GM18909 (cell line): ENCODE results near the gene PARVA.

Experiments used
- ATAC-seq: cut with Tn5 transposase; IDR thresholded peaks from one replicate; pipeline ENCODE4 v1.9.1; 2021; ENCODE audit warnings: mild to moderate bottlenecking; ENCODE audit not compliant: unreplicated experiment, poor library complexity

PARVA gene

DNA sequence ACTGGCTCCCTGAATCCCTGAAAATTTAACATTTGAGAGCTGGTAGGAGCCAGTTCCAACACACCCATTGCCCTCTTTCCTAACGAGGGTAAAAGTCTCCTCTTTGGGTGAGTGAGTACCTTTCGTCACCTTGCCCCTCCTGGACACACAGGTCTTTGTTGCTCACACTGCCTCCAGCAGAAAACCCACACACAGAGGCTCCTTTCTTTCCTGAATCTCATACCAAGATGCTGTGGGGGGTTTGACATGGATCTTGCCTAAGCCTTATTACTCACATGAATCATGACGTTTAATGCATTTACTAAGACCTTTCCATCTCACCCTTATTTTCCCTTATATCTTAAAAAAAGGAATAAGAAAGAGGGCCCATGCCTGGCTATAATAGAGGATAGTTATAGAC is 53.0 kb downstream of the PARVA start:
- ATAC-seq: no peak

DNA sequence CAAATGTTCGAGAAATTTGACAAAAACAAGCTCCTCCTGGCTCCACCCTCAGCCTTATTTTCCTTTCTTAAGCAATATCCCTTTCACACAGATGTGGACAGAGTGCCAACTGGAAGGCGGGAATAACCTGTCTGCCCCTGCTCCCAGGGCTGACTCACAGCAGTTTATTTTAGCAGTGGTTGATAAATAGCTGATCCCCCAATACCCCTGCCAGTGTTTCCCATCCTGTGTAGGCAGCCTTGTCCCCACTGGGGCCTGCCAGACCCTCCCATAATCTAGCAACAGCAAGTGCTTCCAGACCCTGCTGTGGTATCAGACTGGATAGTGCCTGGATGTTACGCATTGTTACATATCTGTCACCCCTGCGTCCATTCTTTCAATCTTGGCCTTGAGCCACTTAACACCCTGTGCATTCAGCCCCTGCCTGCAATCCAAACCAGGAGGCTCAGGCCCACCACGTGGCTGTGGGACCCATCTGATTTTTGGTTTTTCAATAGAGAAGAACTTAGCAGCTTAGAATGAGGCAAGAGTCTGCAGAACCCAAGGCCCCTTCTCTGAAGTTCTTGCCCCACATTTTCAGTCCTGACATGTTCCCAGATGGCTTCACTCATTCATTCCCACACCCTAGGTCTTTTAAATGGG is 53.7 kb downstream of the PARVA start:
- ATAC-seq: no peak

DNA sequence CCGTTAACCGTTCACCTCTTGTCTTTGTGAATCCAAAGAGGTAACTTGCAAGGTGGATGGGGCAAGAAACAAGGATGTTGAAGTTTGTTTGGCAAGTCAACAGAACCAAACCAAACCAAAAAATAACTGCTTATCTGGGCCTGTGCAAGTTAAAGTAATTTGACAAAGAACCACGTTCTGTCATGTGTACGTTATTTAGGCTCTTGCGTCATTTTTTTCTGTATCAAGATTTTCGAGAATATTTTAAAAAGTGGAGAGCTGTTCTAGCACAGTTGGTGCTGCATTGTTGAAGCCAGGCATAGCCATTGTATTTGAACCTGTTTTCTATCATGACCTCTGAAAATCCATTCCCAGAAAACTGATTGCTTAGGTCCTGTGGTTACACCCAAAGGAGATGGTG is 55.1 kb downstream of the PARVA start:
- ATAC-seq: no peak

DNA sequence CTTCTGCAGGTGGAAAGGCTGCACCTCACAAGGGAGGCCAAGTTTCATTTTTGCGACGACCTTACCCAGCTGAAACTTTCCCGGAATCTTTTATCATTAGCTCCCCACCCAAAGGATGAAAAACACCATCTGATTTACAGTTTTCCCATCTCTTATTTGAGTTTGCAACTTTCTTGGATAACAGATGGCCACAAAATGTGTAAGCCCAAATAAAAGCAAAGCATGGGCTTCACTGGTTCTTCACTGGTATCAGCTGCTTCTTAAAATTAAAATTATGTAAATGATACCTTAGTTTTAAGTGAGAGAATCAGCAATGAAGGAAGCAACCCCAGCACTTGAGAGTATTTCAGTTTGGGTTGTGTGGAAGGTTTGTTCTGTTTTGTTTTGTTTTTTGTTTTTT is 55.8 kb downstream of the PARVA start:
- ATAC-seq: no peak

DNA sequence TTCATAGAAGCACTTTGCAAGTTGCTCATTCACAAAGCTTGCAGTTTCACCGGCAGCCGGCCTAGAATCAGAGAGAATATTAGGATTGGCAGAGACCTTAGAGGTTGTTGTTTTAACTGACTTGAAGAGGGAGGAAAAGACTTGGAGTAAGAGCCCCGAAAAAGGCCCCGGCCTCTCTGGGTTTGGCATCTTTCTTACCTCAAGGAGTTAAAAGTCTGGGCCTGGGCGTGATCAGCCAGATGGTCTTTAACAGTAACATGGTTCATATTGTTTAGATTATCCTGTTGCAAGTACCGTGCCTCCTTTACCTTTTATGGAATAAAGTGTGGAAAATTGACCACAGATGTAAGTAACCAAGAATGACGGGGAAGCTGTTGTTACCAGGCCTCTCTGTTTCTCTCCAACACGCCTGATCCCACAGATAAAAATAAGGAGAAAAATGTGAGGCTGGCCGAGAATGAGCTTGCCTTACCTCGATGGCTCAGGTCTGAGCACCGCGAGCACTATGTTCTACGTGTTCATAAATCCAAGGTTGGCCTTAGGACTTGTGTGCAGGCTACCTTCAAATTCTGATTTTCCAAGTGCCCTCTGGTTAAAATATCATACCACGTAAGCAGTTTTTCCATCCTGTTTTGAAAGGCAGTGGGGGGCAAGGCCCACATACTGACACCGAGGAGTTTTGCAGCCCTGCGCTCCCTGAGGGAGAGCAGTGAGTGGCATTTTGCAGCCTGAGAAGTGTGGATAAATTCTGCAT is 56.4 kb downstream of the PARVA start:
- no peak for ATAC-seq

DNA sequence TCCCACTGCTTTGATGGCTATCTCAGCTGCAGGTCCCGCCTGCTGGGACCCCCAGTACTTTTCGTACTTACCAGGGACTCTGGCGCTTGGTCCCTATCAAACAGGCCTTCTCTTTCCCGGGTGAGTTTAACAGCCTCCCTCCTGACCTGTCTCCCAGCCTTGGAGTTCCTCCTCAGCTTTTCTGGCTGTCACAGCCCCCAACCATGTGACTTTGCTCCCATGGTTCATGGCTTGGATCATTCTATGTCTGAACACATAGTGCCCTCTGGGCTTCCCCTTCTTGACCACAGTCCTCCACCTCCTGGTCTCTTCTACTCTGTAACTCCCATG is 56.9 kb downstream of the PARVA start:
- ATAC-seq: no peak

DNA sequence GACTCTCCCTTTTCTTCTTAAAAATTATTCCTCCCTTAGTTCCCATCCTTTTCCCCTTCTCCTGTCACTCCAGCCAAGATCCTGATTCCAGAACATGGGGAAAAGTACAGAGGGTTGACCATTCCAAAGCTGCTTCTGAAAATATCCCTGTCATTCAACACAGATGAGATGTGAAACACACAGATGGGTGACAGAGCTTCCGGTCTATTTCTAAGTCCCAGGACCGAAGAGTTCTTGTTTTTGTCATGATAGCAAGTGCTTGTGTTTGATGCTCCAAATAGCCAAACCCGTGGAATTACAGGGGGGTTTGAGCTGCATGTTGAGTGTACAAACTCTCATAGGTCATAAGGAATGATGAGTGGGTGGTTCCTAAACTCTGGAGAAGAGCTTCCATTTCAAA is 57.9 kb downstream of the PARVA start:
- no peak for ATAC-seq

DNA sequence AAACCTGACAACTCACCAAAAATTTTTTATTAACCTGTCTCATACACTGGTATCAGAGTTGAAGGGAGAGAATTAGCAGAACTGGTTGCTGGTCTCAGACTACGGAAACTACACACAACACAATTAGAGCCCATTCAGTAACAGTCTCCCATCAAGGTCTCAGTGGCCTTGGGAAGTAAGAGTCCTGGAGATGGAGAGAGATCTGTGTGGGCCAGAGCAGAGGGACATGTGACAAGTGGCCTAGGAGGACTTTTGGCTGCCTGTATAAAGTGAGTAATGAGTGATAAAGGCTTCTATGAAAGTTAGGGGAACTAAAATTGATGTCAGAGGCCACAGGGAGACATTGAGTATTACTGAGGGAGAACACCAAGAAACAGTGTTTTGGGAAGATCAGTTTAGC is 58.9 kb downstream of the PARVA start:
- no peak for ATAC-seq

DNA sequence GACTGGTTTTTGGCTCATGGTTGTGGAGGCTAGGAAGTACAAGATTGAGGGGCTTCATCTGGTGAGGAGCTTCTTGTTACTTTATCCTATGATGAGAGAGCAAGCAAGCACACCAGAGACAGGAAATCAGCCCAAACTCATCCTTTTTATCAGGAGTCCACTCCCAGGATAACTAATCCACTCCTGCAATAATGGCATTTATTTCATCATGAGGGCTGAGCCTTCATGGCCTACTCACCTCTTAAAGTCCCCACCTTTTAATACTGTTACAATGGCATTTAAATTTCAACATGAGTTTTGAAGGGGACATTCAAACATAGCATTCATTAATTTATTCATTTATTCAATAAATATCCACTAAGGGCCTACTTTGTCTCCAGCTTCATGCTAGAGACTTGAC is 60.9 kb downstream of the PARVA start:
- ATAC-seq: no peak

DNA sequence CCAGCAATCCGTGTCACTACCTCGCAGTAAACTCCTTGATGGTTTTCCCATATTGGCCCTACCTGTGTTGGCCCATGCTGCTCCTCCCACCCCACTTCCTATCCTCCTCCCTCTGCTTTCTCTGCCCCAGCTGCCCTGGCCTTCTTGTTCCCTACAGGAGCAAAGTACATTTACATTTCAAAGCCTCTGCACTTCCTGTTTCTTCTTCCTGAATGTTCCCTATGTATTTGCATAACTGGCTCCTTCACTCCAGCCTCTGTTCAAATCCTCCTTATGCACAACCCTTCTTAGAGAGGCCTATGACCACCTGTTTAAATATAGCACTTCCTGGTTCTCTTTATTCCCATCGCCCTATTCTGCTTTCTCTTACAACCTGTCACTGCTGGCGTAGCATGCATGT is 62.2 kb downstream of the PARVA start:
- no peak for ATAC-seq

DNA sequence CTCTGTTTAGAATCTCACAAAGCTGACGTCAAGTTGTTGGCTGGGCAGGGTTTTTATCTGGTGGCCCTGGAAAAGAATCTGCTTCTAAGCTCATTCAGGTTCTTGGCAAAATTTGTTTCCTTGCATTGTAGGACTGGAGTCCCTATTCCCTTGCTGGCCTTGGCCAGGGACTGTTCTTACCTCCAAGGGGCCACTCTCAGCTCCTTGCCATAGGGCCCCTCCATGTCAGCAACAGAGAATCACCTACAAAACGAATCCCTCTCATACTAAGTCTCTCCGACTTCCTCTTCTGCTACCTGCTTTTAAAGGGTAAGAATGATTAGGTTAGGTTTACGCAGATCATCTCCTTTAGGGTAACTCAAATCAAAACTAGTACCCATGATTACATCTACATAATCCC is 63.2 kb downstream of the PARVA start:
- no peak for ATAC-seq

DNA sequence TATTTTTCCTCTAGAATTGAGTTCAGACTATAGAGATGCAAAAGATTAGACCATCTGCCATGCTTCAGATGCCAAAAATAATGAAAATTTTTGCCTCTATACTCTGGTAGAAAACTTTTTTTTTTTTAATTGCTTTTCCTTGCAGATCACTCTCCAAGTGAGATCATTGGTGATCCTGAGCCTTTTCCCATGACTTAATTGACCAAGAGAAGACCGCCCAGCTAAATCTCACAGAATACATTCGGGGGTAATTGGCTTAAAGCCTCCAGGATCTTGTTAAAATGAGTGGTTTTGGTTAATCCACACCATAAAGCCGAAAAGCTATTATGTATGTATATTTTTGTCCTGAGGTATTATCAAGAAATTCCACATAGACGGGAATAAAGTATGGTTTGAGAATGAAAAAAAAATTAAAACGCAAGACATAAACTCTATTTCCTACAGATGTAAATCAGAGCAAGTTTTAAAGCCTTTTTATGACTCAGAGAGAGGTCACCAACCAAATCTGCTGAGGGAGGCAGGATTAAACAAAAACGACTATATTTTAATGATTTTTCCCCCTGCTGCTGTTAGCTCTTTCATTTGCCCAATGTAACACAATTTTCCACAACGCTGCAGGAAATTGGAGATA is 64.0 kb downstream of the PARVA start:
- no peak for ATAC-seq

DNA sequence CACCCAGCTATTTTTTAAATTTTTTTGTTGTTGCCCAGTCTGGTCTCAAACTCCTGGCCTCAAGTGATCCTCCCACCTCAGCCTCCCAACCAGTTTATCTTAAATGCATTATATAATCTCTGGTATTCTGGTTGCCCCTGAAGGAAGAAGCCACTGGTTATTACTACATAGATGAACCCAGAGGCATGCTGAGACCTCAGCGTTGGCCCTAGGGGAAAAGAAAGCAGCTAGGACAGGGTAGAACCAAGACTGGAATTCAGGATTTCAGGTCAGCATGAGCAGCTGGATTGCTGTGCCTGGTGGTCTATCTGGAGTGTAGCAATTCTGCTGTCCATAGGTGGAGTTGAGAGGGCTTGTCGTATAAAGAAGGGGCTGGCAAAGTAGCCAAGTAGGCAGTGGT is 67.2 kb downstream of the PARVA start:
- no peak for ATAC-seq

DNA sequence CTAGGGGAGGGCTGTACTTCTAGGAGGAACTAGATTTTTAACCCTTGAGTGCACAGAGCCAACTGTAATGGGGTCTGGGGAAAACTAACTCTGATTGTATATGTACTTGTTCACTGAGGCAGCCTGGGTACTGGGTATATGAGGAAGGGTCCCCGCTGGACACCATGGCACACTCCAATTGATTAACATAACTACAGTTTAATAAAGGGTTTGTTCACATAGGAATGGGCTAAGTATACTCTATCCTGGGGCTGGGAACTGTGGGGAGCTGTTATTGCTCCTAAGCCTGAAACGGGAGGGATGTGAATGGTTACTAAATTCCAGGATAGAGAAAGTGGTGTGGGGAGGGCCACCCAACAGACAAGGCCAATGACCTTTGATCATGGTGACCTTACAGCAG is 67.6 kb downstream of the PARVA start:
- no peak for ATAC-seq

DNA sequence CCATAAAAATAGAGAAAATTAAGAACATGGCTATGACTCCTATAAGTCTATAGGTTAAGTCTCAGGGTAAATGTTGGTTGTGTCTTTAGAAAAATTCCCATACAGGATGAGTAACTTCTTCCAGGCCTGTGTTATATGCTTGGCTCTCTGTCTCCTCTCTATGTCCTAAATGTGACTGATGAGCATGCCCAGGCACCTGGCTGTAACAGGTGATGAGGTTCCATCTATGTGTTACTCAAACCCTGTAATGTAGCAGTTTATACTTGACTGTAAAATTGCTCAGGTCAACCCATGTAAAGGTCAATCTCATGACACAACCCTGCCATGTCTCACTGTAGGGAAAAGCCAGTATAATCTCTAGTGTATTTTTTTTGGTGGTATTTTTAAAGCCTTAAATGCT is 69.5 kb downstream of the PARVA start:
- ATAC-seq: no peak

DNA sequence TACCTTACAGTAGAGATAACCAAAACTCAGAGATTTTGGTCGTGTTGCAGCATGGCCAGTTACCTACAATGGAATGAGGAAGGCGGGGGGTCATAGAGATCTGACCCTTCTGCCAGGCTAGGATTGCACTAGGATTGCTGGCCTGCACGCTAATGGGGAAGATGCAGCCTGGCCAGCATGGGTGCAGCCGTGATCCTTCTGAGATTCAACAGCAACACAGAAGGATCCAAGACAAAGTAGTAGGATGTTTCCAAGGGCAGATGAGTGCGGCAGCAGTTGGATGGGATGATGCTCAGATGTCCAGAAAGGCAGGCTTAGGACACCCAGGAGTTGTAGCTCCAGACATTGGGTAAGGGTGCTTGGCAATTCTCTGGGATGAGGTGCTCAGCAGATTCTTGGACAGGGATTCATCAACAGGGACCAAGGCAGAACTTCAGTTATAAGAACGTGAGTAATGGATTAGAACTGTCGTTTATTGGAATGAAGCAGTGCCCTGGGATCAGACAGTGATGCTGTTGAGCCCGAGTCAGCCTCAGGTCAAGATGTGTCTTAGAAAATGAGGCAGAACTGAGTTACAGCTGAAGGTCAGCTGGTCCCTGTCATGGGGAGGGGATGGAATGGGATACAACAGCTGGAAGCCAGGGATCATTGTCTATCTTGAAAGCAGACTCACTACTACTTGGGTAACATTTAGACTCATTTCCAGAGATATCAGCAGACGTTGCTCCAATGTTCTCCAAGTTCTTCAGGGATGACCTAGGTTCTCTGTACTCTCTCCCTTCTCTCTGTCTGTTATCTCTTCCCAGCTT is 71.0 kb downstream of the PARVA start:
- ATAC-seq: no peak

DNA sequence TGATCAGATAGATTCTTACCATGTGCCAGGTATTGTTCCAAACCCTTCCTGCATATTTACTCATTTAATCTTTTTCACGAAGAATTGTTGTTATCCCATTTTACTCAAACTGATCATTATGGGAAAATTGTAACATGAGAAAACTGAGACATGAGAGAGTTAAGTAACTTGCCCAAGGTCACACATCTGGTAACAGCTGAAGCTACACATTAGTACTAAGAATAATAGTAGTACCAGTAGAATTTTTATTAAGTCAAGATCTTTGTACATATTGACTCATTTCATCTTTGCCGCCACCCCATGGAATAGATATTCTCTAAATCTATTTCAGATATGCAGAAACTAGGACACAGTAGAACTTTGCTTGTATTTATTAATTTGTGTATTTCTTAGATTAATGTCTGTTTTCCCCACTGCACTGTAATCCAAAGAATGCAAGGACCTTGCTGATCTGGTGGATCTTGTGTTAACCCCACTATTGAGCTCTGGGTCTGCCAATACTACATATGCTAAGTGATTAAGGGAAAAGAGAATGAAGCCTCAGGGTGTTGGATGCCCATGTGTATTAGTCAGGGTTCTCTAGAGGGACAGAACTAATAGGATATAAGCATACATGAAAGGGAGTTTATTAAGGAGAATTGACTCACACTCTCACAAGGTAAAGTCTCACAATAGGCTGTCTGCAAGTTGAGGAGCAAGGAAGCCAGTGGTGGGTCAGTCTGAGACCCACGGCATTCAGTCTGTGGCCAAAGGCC is 72.8 kb downstream of the PARVA start:
- no peak for ATAC-seq

DNA sequence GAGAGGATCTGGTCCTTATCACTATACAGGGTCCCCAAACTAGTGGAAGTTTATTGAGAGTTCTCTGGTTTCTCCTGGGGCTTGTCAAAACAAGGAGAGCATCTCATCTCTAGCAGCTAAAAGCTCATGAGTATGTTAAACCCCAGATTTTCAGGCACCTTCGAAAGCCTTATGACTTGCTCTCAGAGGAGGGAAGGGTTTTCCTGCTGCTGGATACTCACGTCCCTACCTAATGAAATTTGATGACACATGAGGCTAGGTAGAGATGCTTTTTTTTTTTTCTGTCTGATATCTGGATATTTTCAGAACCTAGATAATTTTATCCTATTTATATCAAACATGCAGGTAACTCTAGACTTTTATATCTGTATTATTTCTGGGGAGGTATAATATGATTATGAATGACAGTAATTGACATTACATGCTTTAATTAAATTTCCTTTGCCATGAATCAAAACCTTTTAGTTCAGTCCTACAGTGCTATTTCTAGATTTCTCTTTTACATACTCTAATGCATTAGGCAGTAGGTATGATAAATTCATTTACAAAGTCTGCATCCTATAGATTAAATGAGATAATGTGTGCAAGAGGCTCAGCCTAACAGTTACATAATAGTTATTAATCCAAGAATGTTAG is 73.9 kb downstream of the PARVA start:
- ATAC-seq: no peak

DNA sequence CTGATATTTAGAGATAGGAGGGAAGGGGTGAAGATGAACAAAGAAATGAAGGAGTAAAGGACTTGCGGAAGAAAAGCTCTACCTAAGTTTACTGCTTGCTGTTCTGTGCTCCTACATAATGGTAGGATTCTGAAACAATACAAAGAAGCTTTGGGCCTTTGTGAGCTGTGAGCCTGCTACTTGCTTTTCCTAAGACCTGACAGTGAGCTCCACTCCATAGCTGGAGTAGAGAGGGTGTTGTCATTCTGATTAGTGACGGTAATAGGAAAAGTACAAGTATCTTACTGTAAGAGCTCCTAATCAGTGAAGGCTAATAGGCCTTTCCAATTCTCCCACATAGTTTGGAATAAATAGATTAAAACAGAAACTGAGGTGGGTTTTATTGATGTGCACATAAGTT is 75.9 kb downstream of the PARVA start:
- no peak for ATAC-seq

DNA sequence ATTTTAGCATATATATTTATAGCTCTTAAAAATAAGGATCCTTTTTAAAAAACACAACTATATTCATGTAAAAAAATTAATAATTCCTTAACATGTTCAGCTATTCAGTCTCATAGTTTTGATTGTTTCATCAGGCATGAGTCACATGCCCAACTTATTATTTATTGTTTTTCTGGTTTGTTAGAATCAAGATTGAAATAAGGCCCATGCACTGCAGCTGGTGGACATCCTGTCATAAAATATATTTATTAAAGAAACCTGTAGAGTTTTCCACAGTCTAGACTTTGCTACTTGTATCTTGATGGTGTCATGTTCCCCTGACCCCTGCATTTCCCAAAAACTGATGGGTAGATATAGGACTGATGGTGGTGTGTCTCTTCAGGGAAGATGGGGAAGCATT is 77.4 kb downstream of the PARVA start:
- no peak for ATAC-seq
